ENCODE data around the gene CACNA1H.

GRCh38 chr16:1182316-1182671 is 29.4 kb downstream of the CACNA1H start:
- TF ChIP-seq CTCF (IDR thresholded peaks at IDR 0.05), result no peak
- no peak for TF ChIP-seq POLR2A (IDR thresholded peaks at IDR 0.05)

Measured in right lobe of liver (tissue), 4 donors.